ENCODE measurements around the gene DNASE1.

The DNASE1 gene

GRCh38 chr16:3618769-3619141, 35.7 kb upstream of the DNASE1 start:
- no peaks in the 10 kb centered on the region for H3K9me3 ChIP-seq (ENCODE audit: low read length)
- H3K36me3 ChIP-seq (ENCODE audit: insufficient read depth, low read length), result no peaks in the 10 kb centered on the region
- no peak overlapping the region for H3K4me3 ChIP-seq (ENCODE audit: low read depth in 1 of 2, low read length in 2 of 2)
- H3K27ac ChIP-seq (ENCODE audit: low read depth, low read length), result no peak overlapping the region
- H3K9ac ChIP-seq (ENCODE audit: low read length), result no peak overlapping the region
- no peaks in the 10 kb centered on the region for H3K4me1 ChIP-seq (ENCODE audit: insufficient read depth, low read length)
- no peaks in the 10 kb centered on the region for H3K27me3 ChIP-seq (ENCODE audit: control insufficient read depth in 1 of 2, insufficient read depth in 2 of 2, low read length in 2 of 2)

DNA sequence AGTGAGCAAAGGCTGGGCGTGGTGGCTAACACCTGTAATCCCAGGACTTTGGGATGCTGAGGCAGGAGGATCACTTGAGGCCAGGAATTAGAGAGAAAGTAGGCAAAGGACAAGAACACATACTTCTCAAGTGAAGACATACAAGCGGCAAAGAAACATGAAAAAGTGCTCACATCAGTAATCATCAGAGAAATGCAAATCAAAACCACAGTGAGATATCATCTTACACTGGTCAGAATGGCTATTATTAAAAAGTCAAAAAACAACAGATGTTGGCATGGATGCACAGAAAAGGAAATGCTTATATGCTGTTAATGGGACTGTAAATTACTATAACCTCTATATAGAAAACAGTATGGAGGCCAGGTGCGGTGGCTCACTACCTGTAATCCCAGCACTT, 30.8 kb upstream of the DNASE1 start:
- Histone ChIP-seq H3K4me1 (ENCODE audit: insufficient read depth, low read length) (no peaks in the 10 kb centered on the region), H3K4me3 (ENCODE audit: low read depth in 1 of 2, low read length in 2 of 2) (no peak overlapping the region), H3K27me3 (ENCODE audit: control insufficient read depth in 1 of 2, insufficient read depth in 2 of 2, low read length in 2 of 2) (no peaks in the 10 kb centered on the region), H3K9me3 (ENCODE audit: low read length) (no peaks in the 10 kb centered on the region), H3K36me3 (ENCODE audit: insufficient read depth, low read length) (no peaks in the 10 kb centered on the region), H3K9ac (ENCODE audit: low read length) (no peak overlapping the region), H3K27ac (ENCODE audit: low read depth, low read length) (no peak overlapping the region)

- Histone ChIP-seq H3K4me1 (ENCODE audit: insufficient read depth, low read length) (no peaks in the 10 kb centered on the region), H3K9ac (ENCODE audit: low read length) (no peak overlapping the region), H3K27me3 (ENCODE audit: control insufficient read depth in 1 of 2, insufficient read depth in 2 of 2, low read length in 2 of 2) (no peaks in the 10 kb centered on the region), H3K9me3 (ENCODE audit: low read length) (no peaks in the 10 kb centered on the region), H3K4me3 (ENCODE audit: low read depth in 1 of 2, low read length in 2 of 2) (no peak overlapping the region), H3K27ac (ENCODE audit: low read depth, low read length) (no peak overlapping the region), H3K36me3 (ENCODE audit: insufficient read depth, low read length) (no peaks in the 10 kb centered on the region)
These were observed 29.2 kb upstream of the DNASE1 start for GRCh38 chr16:3625331-3625730.

- H3K9me3 ChIP-seq (ENCODE audit: low read length), result no peaks in the 10 kb centered on the region
- no peaks in the 10 kb centered on the region for H3K36me3 ChIP-seq (ENCODE audit: insufficient read depth, low read length)
- H3K9ac ChIP-seq (ENCODE audit: low read length), result no peak overlapping the region
- no peaks in the 10 kb centered on the region for H3K4me1 ChIP-seq (ENCODE audit: insufficient read depth, low read length)
- H3K4me3 ChIP-seq (ENCODE audit: low read depth in 1 of 2, low read length in 2 of 2), result no peak overlapping the region
- H3K27me3 ChIP-seq (ENCODE audit: control insufficient read depth in 1 of 2, insufficient read depth in 2 of 2, low read length in 2 of 2), result no peaks in the 10 kb centered on the region
- no peak overlapping the region for H3K27ac ChIP-seq (ENCODE audit: low read depth, low read length)
These were observed 28.4 kb upstream of the DNASE1 start for GRCh38 chr16:3625911-3626732.

- Histone ChIP-seq H3K9me3 (ENCODE audit: low read length) (no peaks in the 10 kb centered on the region), H3K4me3 (ENCODE audit: low read depth in 1 of 2, low read length in 2 of 2) (no peak overlapping the region), H3K27ac (ENCODE audit: low read depth, low read length) (no peak overlapping the region), H3K36me3 (ENCODE audit: insufficient read depth, low read length) (peaks cover 8% of the 10 kb centered on the region), H3K9ac (ENCODE audit: low read length) (no peak overlapping the region), H3K4me1 (ENCODE audit: insufficient read depth, low read length) (no peaks in the 10 kb centered on the region), H3K27me3 (ENCODE audit: control insufficient read depth in 1 of 2, insufficient read depth in 2 of 2, low read length in 2 of 2) (no peaks in the 10 kb centered on the region)
These were observed 17.0 kb upstream of the DNASE1 start for GRCh38 chr16:3637371-3637923.

DNA sequence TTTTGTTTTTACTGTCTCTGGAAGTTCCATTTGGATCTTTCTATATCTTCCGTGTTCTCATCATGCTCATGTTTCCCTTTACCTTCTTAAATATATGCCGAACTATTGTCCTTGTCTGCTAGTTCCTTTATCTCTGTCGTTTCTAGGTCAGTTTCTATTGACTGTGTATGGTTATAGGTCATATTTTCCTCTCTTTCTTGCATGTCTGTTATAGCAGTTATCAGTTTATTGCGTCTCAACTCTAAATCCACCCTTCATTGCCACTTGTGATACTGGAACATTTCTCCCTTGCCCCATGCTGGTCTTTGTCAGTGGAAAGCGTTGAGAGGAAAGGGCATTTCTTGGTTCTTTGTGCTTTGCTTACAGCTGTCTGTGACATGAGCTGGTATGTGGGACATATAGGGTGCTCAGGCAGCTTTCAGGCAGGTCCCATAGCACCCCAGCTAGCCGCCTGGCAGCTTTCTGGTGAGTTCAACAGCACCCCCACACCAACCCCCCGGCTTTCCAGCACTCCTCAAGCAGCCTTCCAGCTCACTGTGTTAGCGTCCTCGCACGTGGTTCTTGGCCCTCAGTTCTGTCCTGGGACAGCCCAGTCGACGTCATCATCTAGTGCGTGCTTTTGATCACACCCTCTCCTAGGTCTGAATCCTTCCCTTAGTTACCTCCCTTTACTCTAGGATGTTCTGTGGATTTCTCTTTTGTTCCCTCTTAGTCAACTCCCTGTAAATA, 15.4 kb upstream of the DNASE1 start:
- Histone ChIP-seq H3K4me1 (ENCODE audit: insufficient read depth, low read length) (no peaks in the 10 kb centered on the region), H3K9me3 (ENCODE audit: low read length) (no peaks in the 10 kb centered on the region), H3K36me3 (ENCODE audit: insufficient read depth, low read length) (peaks cover 16% of the 10 kb centered on the region), H3K9ac (ENCODE audit: low read length) (no peak overlapping the region), H3K27me3 (ENCODE audit: control insufficient read depth in 1 of 2, insufficient read depth in 2 of 2, low read length in 2 of 2) (no peaks in the 10 kb centered on the region), H3K27ac (ENCODE audit: low read depth, low read length) (no peak overlapping the region), H3K4me3 (ENCODE audit: low read depth in 1 of 2, low read length in 2 of 2) (no peak overlapping the region)

DNA sequence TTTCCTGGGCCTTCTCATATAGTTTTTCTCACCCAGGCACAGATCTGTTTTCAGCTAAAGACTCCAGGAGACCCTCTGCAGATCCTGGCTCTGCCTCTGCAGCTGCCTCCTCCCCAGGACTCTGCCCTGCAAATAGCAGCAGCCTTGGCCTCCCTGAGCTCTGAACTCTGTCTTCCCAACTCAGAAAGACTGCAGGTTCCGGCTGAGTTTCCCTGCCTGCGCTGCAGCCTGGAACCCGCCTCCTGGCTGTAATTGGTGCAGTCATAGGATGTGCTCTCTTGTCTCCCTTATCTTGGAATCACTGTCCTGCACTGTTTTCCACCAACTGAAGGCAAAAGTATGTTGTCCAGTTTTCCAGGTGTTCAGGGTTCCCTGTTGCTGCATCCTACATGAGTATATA, 14.3 kb upstream of the DNASE1 start:
- Histone ChIP-seq H3K4me1 (ENCODE audit: insufficient read depth, low read length) (no peaks in the 10 kb centered on the region), H3K9me3 (ENCODE audit: low read length) (no peaks in the 10 kb centered on the region), H3K9ac (ENCODE audit: low read length) (no peak overlapping the region), H3K36me3 (ENCODE audit: insufficient read depth, low read length) (peaks cover 16% of the 10 kb centered on the region), H3K27me3 (ENCODE audit: control insufficient read depth in 1 of 2, insufficient read depth in 2 of 2, low read length in 2 of 2) (no peaks in the 10 kb centered on the region), H3K27ac (ENCODE audit: low read depth, low read length) (no peak overlapping the region), H3K4me3 (ENCODE audit: low read depth in 1 of 2, low read length in 2 of 2) (no peak overlapping the region)

GRCh38 chr16:3640632-3641501, 13.6 kb upstream of the DNASE1 start:
- no peaks in the 10 kb centered on the region for H3K9me3 ChIP-seq (ENCODE audit: low read length)
- H3K4me3 ChIP-seq (ENCODE audit: low read depth in 1 of 2, low read length in 2 of 2), result no peak overlapping the region
- H3K9ac ChIP-seq (ENCODE audit: low read length), result no peak overlapping the region
- no peaks in the 10 kb centered on the region for H3K4me1 ChIP-seq (ENCODE audit: insufficient read depth, low read length)
- H3K27ac ChIP-seq (ENCODE audit: low read depth, low read length), result no peak overlapping the region
- peaks cover 16% of the 10 kb centered on the region for H3K36me3 ChIP-seq (ENCODE audit: insufficient read depth, low read length)
- no peaks in the 10 kb centered on the region for H3K27me3 ChIP-seq (ENCODE audit: control insufficient read depth in 1 of 2, insufficient read depth in 2 of 2, low read length in 2 of 2)

DNA sequence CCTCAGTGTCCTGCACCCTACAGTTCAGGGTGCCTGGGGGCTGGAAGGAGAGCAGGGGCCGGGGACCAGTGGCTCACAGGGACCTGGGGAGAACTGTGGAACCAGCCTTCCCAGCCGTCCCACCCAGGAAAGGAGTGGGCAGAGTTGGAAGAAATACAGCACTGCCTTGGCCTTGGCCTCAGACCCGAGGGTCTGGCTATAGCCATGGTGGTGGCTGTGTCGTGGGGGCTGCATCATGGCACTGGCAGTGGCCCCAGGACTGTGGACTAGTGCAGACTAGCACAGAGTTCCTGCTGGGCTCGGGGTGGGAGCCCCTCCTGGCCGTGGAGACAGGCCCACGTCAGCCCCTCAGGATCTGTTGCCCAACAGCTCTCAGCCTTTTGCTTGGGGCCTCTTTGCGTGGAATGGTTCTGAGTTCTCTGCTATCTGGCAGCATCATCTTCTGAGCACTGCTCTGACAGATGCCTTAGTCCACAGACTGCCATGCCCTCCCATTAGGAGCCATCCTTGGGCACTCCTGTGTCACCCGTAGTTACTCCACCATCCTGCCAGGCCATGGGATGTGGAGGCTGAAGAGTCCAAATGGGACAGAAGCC, 12.6 kb upstream of the DNASE1 start:
- H3K4me3 ChIP-seq (ENCODE audit: low read depth in 1 of 2, low read length in 2 of 2), result no peak overlapping the region
- peaks cover 16% of the 10 kb centered on the region for H3K36me3 ChIP-seq (ENCODE audit: insufficient read depth, low read length)
- no peak overlapping the region for H3K9ac ChIP-seq (ENCODE audit: low read length)
- no peaks in the 10 kb centered on the region for H3K4me1 ChIP-seq (ENCODE audit: insufficient read depth, low read length)
- H3K27me3 ChIP-seq (ENCODE audit: control insufficient read depth in 1 of 2, insufficient read depth in 2 of 2, low read length in 2 of 2), result no peaks in the 10 kb centered on the region
- no peaks in the 10 kb centered on the region for H3K9me3 ChIP-seq (ENCODE audit: low read length)
- H3K27ac ChIP-seq (ENCODE audit: low read depth, low read length), result no peak overlapping the region

- Histone ChIP-seq H3K27me3 (ENCODE audit: control insufficient read depth in 1 of 2, insufficient read depth in 2 of 2, low read length in 2 of 2) (no peaks in the 10 kb centered on the region), H3K9ac (ENCODE audit: low read length) (no peak overlapping the region), H3K36me3 (ENCODE audit: insufficient read depth, low read length) (peaks cover 16% of the 10 kb centered on the region), H3K4me3 (ENCODE audit: low read depth in 1 of 2, low read length in 2 of 2) (no peak overlapping the region), H3K4me1 (ENCODE audit: insufficient read depth, low read length) (no peaks in the 10 kb centered on the region), H3K9me3 (ENCODE audit: low read length) (no peaks in the 10 kb centered on the region), H3K27ac (ENCODE audit: low read depth, low read length) (no peak overlapping the region)
These were observed 11.9 kb upstream of the DNASE1 start for GRCh38 chr16:3642397-3643094.

Measured in muscle layer of colon (tissue), 2 donors.